Brain microvascular endothelial cell (primary cell): ENCODE measurements around the gene SUCO.

Experiments used
- DNase-seq: peaks from one replicate; pipeline ENCODE4 v3.0.0-alpha.2; 2020
- H3K27ac ChIP-seq: fragments of 250-450 bp; sonication (Bioruptor Pico); 2 replicates; pipeline ENCODE4 v1.5.1; 2020; ENCODE audit warnings: mild to moderate bottlenecking, moderate library complexity
- H3K27me3 ChIP-seq: fragments of 250-450 bp; sonication (Bioruptor Pico); replicated peaks from 2 replicates; pipeline ENCODE4 v1.5.1; 2020; ENCODE audit warnings: mild to moderate bottlenecking
- H3K36me3 ChIP-seq: fragments of 250-450 bp; sonication (Bioruptor Pico); replicated peaks from 2 replicates; pipeline ENCODE4 v1.5.1; 2020; ENCODE audit warnings: mild to moderate bottlenecking
- H3K4me3 ChIP-seq: 2 replicates; pipeline ENCODE4 v1.5.1; 2011; ENCODE audit warnings: low read depth, mild to moderate bottlenecking, control low read depth, low read length, moderate library complexity
- in situ Hi-C: cut with HindIII; loops from 2 replicates; pipeline ENCODE4 v1.10.0; 2017; ENCODE audit warnings: low sequenced_read_pairs, low pct_ligation_motif_present
- TF ChIP-seq, protein P1 (sequence below): IDR thresholded peaks from 2 replicates; pipeline ENCODE4 v1.5.1; 2011; ENCODE audit warnings: low read depth, mild to moderate bottlenecking, moderate library complexity, low read length, control low read depth, inconsistent platforms; ENCODE audit errors: missing control alignments

The SUCO gene, protein sequence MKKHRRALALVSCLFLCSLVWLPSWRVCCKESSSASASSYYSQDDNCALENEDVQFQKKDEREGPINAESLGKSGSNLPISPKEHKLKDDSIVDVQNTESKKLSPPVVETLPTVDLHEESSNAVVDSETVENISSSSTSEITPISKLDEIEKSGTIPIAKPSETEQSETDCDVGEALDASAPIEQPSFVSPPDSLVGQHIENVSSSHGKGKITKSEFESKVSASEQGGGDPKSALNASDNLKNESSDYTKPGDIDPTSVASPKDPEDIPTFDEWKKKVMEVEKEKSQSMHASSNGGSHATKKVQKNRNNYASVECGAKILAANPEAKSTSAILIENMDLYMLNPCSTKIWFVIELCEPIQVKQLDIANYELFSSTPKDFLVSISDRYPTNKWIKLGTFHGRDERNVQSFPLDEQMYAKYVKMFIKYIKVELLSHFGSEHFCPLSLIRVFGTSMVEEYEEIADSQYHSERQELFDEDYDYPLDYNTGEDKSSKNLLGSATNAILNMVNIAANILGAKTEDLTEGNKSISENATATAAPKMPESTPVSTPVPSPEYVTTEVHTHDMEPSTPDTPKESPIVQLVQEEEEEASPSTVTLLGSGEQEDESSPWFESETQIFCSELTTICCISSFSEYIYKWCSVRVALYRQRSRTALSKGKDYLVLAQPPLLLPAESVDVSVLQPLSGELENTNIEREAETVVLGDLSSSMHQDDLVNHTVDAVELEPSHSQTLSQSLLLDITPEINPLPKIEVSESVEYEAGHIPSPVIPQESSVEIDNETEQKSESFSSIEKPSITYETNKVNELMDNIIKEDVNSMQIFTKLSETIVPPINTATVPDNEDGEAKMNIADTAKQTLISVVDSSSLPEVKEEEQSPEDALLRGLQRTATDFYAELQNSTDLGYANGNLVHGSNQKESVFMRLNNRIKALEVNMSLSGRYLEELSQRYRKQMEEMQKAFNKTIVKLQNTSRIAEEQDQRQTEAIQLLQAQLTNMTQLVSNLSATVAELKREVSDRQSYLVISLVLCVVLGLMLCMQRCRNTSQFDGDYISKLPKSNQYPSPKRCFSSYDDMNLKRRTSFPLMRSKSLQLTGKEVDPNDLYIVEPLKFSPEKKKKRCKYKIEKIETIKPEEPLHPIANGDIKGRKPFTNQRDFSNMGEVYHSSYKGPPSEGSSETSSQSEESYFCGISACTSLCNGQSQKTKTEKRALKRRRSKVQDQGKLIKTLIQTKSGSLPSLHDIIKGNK (N-terminal part only)

DNA sequence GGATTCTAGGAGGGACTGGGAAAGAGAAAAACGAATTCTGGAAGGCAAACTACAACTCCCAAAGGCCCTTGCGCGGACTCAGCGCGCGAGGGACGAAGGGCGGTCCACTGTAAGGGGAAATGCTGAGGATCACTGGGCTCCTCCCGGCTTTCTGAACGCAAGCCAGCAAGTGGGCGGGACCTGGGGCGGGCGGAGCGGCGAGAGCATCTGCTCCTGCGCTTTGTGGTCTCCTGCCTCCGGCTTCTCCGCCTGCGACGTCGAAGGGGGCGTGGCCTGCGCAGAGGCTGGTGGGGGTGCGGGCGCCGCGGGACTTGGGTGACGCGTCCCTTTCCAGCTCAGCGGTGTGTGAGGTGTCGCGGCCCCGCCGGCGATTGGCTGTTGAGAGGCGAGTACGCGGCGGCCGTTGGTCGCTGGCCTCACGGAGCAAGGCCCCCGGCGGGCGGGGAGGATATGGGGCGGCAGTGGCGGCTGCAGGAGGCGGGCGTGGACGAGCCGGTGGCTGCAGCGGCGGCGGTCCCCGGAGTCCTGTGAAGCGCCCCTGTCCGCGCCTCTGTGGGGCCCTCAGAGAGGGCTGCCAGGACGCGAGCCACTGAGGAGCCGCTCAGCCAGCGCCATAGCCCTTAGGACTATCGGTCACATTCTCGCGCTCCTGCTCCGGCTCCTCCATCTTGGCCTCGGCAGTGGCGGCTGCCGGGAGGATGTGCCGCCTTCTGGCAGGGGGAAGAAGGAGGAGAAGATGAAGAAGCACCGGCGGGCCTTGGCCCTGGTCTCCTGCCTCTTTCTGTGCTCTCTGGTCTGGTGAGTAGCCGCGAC, at the start of gene SUCO:
SUCO (plus strand) TSS at position 451 of the 813 bp plus-strand sequence; CDS start at position 737, 286 bp downstream.
- Histone ChIP-seq H3K27ac (peak within 1 kb of the TSS; percentile 94), H3K27me3 (no peaks in the 10 kb centered on the region), H3K36me3 (no peaks in the 10 kb centered on the region), H3K4me3 (peak within 1 kb of the TSS; percentile 84)
- TF ChIP-seq, protein P1, sequence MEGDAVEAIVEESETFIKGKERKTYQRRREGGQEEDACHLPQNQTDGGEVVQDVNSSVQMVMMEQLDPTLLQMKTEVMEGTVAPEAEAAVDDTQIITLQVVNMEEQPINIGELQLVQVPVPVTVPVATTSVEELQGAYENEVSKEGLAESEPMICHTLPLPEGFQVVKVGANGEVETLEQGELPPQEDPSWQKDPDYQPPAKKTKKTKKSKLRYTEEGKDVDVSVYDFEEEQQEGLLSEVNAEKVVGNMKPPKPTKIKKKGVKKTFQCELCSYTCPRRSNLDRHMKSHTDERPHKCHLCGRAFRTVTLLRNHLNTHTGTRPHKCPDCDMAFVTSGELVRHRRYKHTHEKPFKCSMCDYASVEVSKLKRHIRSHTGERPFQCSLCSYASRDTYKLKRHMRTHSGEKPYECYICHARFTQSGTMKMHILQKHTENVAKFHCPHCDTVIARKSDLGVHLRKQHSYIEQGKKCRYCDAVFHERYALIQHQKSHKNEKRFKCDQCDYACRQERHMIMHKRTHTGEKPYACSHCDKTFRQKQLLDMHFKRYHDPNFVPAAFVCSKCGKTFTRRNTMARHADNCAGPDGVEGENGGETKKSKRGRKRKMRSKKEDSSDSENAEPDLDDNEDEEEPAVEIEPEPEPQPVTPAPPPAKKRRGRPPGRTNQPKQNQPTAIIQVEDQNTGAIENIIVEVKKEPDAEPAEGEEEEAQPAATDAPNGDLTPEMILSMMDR = peak; percentile 30
- DNase-seq = peak; percentile 99
- in situ Hi-C loops = no loop called here

DNA sequence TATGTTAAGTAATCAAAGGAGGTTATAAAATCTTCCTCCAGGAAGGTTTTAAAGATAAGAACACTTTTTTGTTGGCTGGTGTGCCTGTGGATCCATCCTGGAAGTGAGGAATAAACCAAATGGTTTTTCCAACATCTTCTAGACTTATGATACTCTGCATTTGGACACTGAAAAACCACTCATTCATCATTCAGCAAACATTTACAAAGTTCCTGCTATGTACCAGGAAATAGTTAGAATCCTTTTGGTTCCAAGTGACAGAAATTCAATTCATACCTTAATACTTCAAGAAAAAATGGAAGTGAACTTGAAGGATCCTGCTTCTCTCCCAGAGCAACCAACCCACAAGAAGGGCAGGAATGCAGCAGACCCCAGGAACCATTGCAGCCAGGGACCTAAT, 49.5 kb upstream of the SUCO start:
- in situ Hi-C loops = no loop called here

DNA sequence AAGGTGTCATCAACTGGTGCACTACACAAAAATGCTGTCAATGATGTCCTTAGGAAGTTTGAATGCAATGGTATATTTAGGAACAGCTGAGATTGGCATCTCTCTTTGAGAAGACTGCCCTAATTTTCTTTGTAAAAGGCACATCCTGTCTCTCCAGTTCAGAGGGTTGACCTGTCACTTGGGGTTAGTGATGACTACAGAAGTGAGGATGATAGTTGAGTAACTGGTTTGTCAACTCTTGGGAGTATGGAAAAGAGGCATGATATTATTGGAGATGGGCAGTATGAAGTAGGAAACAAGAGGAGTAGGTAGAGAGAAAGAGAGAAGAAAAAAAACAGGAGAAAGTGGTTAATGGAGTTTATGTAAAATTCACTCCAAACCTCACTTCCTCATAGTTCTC, 48.7 kb upstream of the SUCO start:
- no peak for DNase-seq
- Histone ChIP-seq H3K36me3 (no peaks in the 10 kb centered on the region), H3K27me3 (peaks cover 5% of the 10 kb centered on the region), H3K4me3 (no peak overlapping the region), H3K27ac (no peak overlapping the region)
- TF ChIP-seq, protein P1 = no peak
- in situ Hi-C loops = no loop called here

More for the DNA sequence above, 49.5 kb upstream of the SUCO start:
- Histone ChIP-seq H3K27ac (no peak overlapping the region), H3K27me3 (no peaks in the 10 kb centered on the region), H3K36me3 (no peaks in the 10 kb centered on the region), H3K4me3 (no peak overlapping the region)
- TF ChIP-seq, protein P1 = no peak
- no peak for DNase-seq

DNA sequence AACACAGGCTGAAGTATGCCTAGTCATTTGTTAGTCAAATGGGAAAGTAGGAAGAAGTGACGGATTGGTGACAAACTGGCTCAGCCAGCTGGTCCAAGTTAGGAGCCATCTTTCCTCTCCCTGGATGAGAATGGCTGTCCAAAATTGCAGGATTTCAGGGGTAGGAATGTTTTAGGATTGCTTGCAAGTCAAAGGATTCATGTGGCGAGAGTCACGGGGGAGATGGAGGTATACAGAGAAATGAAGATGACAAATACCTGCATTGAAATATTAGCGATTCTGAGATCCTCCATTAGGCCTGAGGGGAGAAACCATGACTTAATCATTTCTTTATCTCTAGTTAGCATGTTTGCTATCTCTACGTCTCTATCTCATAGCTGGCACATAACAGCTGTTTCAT, 47.3 kb upstream of the SUCO start:
- H3K27ac ChIP-seq = no peak overlapping the region
- peaks cover 7% of the 10 kb centered on the region for H3K27me3 ChIP-seq
- no peaks in the 10 kb centered on the region for H3K36me3 ChIP-seq
- in situ Hi-C loops = no loop called here
- H3K4me3 ChIP-seq = no peak overlapping the region
- DNase-seq = no peak
- TF ChIP-seq, protein P1 = no peak

DNA sequence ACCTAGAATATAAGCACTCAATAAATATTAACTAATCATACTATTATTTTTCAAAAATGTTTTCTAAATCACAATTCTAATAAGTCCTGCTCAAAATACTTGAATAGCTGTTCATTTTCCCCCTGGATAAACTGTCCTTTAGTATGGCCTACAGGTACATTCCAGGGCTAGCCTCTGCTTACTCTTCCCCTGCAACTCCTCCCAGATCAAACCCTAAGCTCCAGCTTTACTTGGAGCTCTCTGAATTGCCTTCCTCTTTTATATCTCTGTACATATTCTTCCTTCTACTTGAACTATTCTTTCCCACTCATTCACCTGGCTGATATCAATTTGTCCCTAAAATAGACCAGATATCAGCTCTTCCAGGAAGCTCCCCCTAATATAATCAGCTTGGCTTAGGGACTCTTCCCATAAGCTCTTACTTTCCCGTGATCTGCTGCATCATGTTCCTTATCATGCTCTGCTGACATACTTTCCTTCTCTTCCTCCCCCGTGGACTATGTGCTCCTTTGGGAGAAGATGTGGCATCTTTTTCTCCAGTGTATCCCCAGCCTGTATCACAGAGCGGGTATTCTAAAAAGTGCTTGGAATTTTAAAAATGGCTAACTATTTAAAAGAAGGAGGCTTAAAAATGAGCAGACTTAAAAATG, 46.0 kb upstream of the SUCO start:
- H3K36me3 ChIP-seq = no peaks in the 10 kb centered on the region
- TF ChIP-seq, protein P1 = no peak
- in situ Hi-C loops = no loop called here
- no peak overlapping the region for H3K27ac ChIP-seq
- no peak for DNase-seq
- no peak overlapping the region for H3K4me3 ChIP-seq
- peaks cover 7% of the 10 kb centered on the region for H3K27me3 ChIP-seq
